Measurements from ENCODE around the gene GPR153. TPM values are rescaled to one million over a fixed set of nuclear protein-coding genes. Genes with fewer than 3 reads are reported as not detected.
A peak's percentile ranks its signal among the peaks of the same experiment; 100 is the strongest.

The GPR153 gene
- total RNA-seq, 1 donor from 2014 or later: 4.2 TPM

GRCh38 chr1:6239950-6240768, 20.7 kb downstream of the GPR153 start:
- peaks cover 42% of the 10 kb centered on the region for H3K27me3 Mint-ChIP-seq (ENCODE audit: unreplicated experiment)
- peaks cover 7% of the 10 kb centered on the region for H3K4me1 Mint-ChIP-seq (ENCODE audit: unreplicated experiment)
- no peak for DNase-seq (ENCODE audit: extremely low spot score, unreplicated experiment)
- no peak for TF ChIP-seq CTCF (IDR thresholded peaks at IDR 0.05)
- H3K36me3 Mint-ChIP-seq (ENCODE audit: unreplicated experiment): no peaks in the 10 kb centered on the region
- no peak overlapping the region for H3K4me3 Mint-ChIP-seq (ENCODE audit: unreplicated experiment)
- H3K27ac Mint-ChIP-seq (ENCODE audit: unreplicated experiment): no peak overlapping the region
- no peaks in the 10 kb centered on the region for H3K9me3 Mint-ChIP-seq (ENCODE audit: unreplicated experiment)

GRCh38 chr1:6239213-6239752, 21.6 kb downstream of the GPR153 start:
- DNase-seq (ENCODE audit: extremely low spot score, unreplicated experiment): no peak
- Mint-ChIP-seq H3K27ac (ENCODE audit: unreplicated experiment) (no peak overlapping the region), H3K4me3 (ENCODE audit: unreplicated experiment) (no peak overlapping the region), H3K4me1 (ENCODE audit: unreplicated experiment) (peaks cover 14% of the 10 kb centered on the region), H3K9me3 (ENCODE audit: unreplicated experiment) (no peaks in the 10 kb centered on the region), H3K27me3 (ENCODE audit: unreplicated experiment) (peaks cover 39% of the 10 kb centered on the region), H3K36me3 (ENCODE audit: unreplicated experiment) (no peaks in the 10 kb centered on the region)
- no peak for TF ChIP-seq CTCF (IDR thresholded peaks at IDR 0.05)

- H3K36me3 Mint-ChIP-seq (ENCODE audit: unreplicated experiment): peaks cover 8% of the 10 kb centered on the region
- H3K4me3 Mint-ChIP-seq (ENCODE audit: unreplicated experiment): no peak overlapping the region
- H3K4me1 Mint-ChIP-seq (ENCODE audit: unreplicated experiment): peaks cover 19% of the 10 kb centered on the region
- peaks cover 26% of the 10 kb centered on the region for H3K27me3 Mint-ChIP-seq (ENCODE audit: unreplicated experiment)
- no peak for TF ChIP-seq CTCF (IDR thresholded peaks at IDR 0.05)
- no peaks in the 10 kb centered on the region for H3K9me3 Mint-ChIP-seq (ENCODE audit: unreplicated experiment)
- DNase-seq (ENCODE audit: extremely low spot score, unreplicated experiment): no peak
- H3K27ac Mint-ChIP-seq (ENCODE audit: unreplicated experiment): no peak overlapping the region
Observed at GRCh38 chr1:6237093-6237492, 23.8 kb downstream of the GPR153 start.

GRCh38 chr1:6235296-6235677, 25.6 kb downstream of the GPR153 start:
- peaks cover 14% of the 10 kb centered on the region for H3K27me3 Mint-ChIP-seq (ENCODE audit: unreplicated experiment)
- H3K4me3 Mint-ChIP-seq (ENCODE audit: unreplicated experiment): peak overlapping the region; percentile 83
- no peak for TF ChIP-seq CTCF (IDR thresholded peaks at IDR 0.05)
- H3K27ac Mint-ChIP-seq (ENCODE audit: unreplicated experiment): peak overlapping the region; percentile 41
- H3K9me3 Mint-ChIP-seq (ENCODE audit: unreplicated experiment): no peaks in the 10 kb centered on the region
- peaks cover 13% of the 10 kb centered on the region for H3K4me1 Mint-ChIP-seq (ENCODE audit: unreplicated experiment)
- no peak for DNase-seq (ENCODE audit: extremely low spot score, unreplicated experiment)
- H3K36me3 Mint-ChIP-seq (ENCODE audit: unreplicated experiment): peaks cover 11% of the 10 kb centered on the region

GRCh38 chr1:6234502-6235295, 26.2 kb downstream of the GPR153 start:
- Mint-ChIP-seq H3K4me1 (ENCODE audit: unreplicated experiment) (peaks cover 13% of the 10 kb centered on the region), H3K4me3 (ENCODE audit: unreplicated experiment) (peak overlapping the region; percentile 83), H3K36me3 (ENCODE audit: unreplicated experiment) (peaks cover 11% of the 10 kb centered on the region), H3K9me3 (ENCODE audit: unreplicated experiment) (no peaks in the 10 kb centered on the region), H3K27me3 (ENCODE audit: unreplicated experiment) (peaks cover 9% of the 10 kb centered on the region), H3K27ac (ENCODE audit: unreplicated experiment) (peak overlapping the region; percentile 86)
- no peak for DNase-seq (ENCODE audit: extremely low spot score, unreplicated experiment)
- TF ChIP-seq CTCF (IDR thresholded peaks at IDR 0.05): no peak
